ENCODE data around the gene NUTF2. TPM values are rescaled to one million over a fixed set of nuclear protein-coding genes. Genes with fewer than 3 reads are reported as not detected.

NUTF2 gene
- total and polyA plus RNA-seq, 2 of the 8 experiments (the other 6 are each of a cell fraction or from before 2014, with no cell fraction given), result 219 to 377 TPM

GRCh38 chr16:67909056-67909742, 62.5 kb downstream of the NUTF2 start:
- H3K27ac ChIP-seq (ENCODE audit: low read depth, low read length), result no peak overlapping the region
- H3K9me3 ChIP-seq (ENCODE audit: insufficient read depth in 2 of 2, low read depth in 1 of 2, low read length in 1 of 2), result no peaks in the 10 kb centered on the region
- H4K5ac ChIP-seq (ENCODE audit: insufficient read length, low read depth, low read length), result no peak overlapping the region
- no peaks in the 10 kb centered on the region for H3K79me2 ChIP-seq (ENCODE audit: control insufficient read depth in 1 of 2, insufficient read depth in 2 of 2, low read length in 2 of 2)
- H2BK20ac ChIP-seq (ENCODE audit: low read length), result no peak overlapping the region
- H2BK5ac ChIP-seq (ENCODE audit: low read depth, low read length), result no peak overlapping the region
- no peak overlapping the region for H3K4ac ChIP-seq (replicated peaks; ENCODE audit: insufficient read length, low read depth, low read length)
- no peak overlapping the region for H3K14ac ChIP-seq (ENCODE audit: insufficient read length)
- FAIRE-seq (no peak), DNase-seq (ENCODE audit: low read depth in 1 of 2, low spot score in 2 of 2) (no peak)
- POLR2A ChIA-PET (ENCODE audit: partially characterized antibody), result interaction anchor here (0.5 to 3.4 kb wide), 4 partner anchors 13 to 74 kb away, joined by 3 to 9 read pairs (median 4); partner anchors contain the start of gene CENPT
- H4K91ac ChIP-seq (replicated peaks; ENCODE audit: insufficient read length, low read length), result no peak overlapping the region
- H2BK12ac ChIP-seq (ENCODE audit: low read depth, low read length), result no peak overlapping the region
- H2BK15ac ChIP-seq (ENCODE audit: low read length), result no peak overlapping the region
- H3K4me3 ChIP-seq (ENCODE audit: extremely low read depth in 1 of 4, insufficient read depth in 2 of 4, low read depth in 3 of 4, low read length in 4 of 4), result no peak overlapping the region
- peaks cover 0 to 17% (median 5%) of the 10 kb centered on the region in 4 experiments; a peak in 5 of 8 replicates for H3K36me3 ChIP-seq (ENCODE audit: control insufficient read depth in 2 of 4, insufficient read depth in 4 of 4, low read length in 3 of 4)
- H3K56ac ChIP-seq (replicated peaks; ENCODE audit: insufficient read length, low read depth, low read length), result no peak overlapping the region
- no peak overlapping the region for H3K23ac ChIP-seq (ENCODE audit: insufficient read length)
- H3K9ac ChIP-seq (replicated peaks in 1 of 4; ENCODE audit: extremely low read depth in 1 of 4, low read depth in 3 of 4, low read length in 3 of 4), result no peak overlapping the region; a peak in 2 of 7 replicates
- no peak overlapping the region for H3K4me2 ChIP-seq (ENCODE audit: insufficient read depth in 1 of 2, low read depth in 2 of 2, low read length in 2 of 2)
- H2AFZ ChIP-seq (ENCODE audit: low read length), result no peak overlapping the region
- H3K18ac ChIP-seq (ENCODE audit: extremely low read depth, low read length), result no peak overlapping the region
- no peaks in the 10 kb centered on the region for H3K4me1 ChIP-seq (replicated peaks in 1 of 4; ENCODE audit: control insufficient read depth in 3 of 4, insufficient read depth in 4 of 4, low read length in 3 of 4)
- no peak overlapping the region for H4K8ac ChIP-seq (ENCODE audit: extremely low read depth, insufficient read depth, low read length)
- peaks cover 8% of the 10 kb centered on the region; the same call in 1 of the 2 replicates for H3K79me1 ChIP-seq (ENCODE audit: low read depth, low read length)
- CTCF ChIA-PET (ENCODE audit: partially characterized antibody), result interaction anchor here (0.7 to 7.6 kb wide), 5 partner anchors 9 to 35 kb away, joined by 4 to 74 read pairs (median 6); partner anchors contain the start of genes LCAT and NRN1L
- H3K23me2 ChIP-seq (ENCODE audit: low read depth, low read length), result no peaks in the 10 kb centered on the region; the same call in 1 of the 2 replicates
- H2AK5ac ChIP-seq (ENCODE audit: low read depth, low read length), result no peak overlapping the region
- WGBS, 2 experiments (ENCODE audit: extremely low coverage in 1 of 2, insufficient coverage in 1 of 2, insufficient read length in 1 of 2, insufficient replicate concordance in 2 of 2, low coverage in 1 of 2, low lambda C conversion rate in 2 of 2, missing lambda C conversion rate in 1 of 2), result 95% methylated on average over 36 of the region's 36 CpGs; no CpG with 5 or more reads in 1 of the 2 experiments
- peaks cover 2 to 3% of the 10 kb centered on the region in 2 experiments for H4K20me1 ChIP-seq (replicated peaks in 1 of 2; ENCODE audit: control insufficient read depth in 1 of 2, insufficient read depth in 2 of 2, low read length in 2 of 2)
- no peak overlapping the region for H2BK120ac ChIP-seq (replicated peaks; ENCODE audit: low read depth, low read length)
- H3K27me3 ChIP-seq (replicated peaks in 1 of 4; ENCODE audit: control insufficient read depth in 3 of 4, extremely low read depth in 1 of 4, insufficient read depth in 3 of 4, low read length in 3 of 4), result no peaks in the 10 kb centered on the region
- TF ChIP-seq CHD2 (IDR thresholded peaks at IDR 0.05; ENCODE audit: low read length), result no peak
- no peak for TF ChIP-seq ATF2 (IDR thresholded peaks at IDR 0.05; ENCODE audit: low read length)
- no peak for TF ChIP-seq TAF1 (IDR thresholded peaks at IDR 0.05; ENCODE audit: low read depth, low read length)
- no peak for TF ChIP-seq PHF8 (conservative IDR thresholded peaks at IDR 0.05; ENCODE audit: low read depth, low read length)
- TF ChIP-seq BACH1 (IDR thresholded peaks at IDR 0.05; ENCODE audit: low read length), result no peak
- TF ChIP-seq RBBP5 (IDR thresholded peaks at IDR 0.05; ENCODE audit: borderline replicate concordance, low read depth, low read length), result no peak
- TF ChIP-seq SAP30 (IDR thresholded peaks at IDR 0.05; ENCODE audit: insufficient read depth, insufficient replicate concordance, low read length), result no peak
- TF ChIP-seq CTBP2 (IDR thresholded peaks at IDR 0.05; ENCODE audit: borderline replicate concordance, insufficient read depth, insufficient read length, low read length), result no peak
- TF ChIP-seq SIRT6 (IDR thresholded peaks at IDR 0.05; ENCODE audit: low read length), result no peak
- no peak for TF ChIP-seq BCL11A (IDR thresholded peaks at IDR 0.05; ENCODE audit: low read depth in 2 of 2, low read length in 2 of 2)
- no peak for TF ChIP-seq KDM5A (IDR thresholded peaks at IDR 0.05; ENCODE audit: low read length)
